K562 (cell line): ENCODE data around the gene SCG3. TPM values are rescaled to one million over a fixed set of nuclear protein-coding genes. Genes with fewer than 3 reads are reported as not detected.

Source experiments
- BHLHE40 ChIP-seq: IDR thresholded peaks from 2 replicates; pipeline ENCODE4 v1.6.1; 2011; ENCODE audit warnings: low read length, improper control_type of control experiment
- CBFA2T3 ChIP-seq: fragments of 450-650 bp; IDR thresholded peaks from 2 replicates; pipeline ENCODE4 v1.6.1; 2017
- HNRNPUL1 ChIP-seq: fragments of 200-400 bp; formaldehyde crosslinking; IDR thresholded peaks from 2 replicates; pipeline ENCODE4 v1.6.1; 2017; ENCODE audit warnings: low read length
- JUN ChIP-seq, 2 experiments: sonication (generic) in 1 of 2; formaldehyde crosslinking in 1 of 2; IDR thresholded peaks; 2 replicates each; pipeline versions ENCODE4 v1.6.1 to v1.8.0; 2012 to 2022; ENCODE audit warnings: borderline replicate concordance in 2 of 2, mild to moderate bottlenecking in 2 of 2, improper control_type of control experiment in 1 of 2, low read depth in 1 of 2, low read length in 1 of 2, missing genetic modification reagents in 1 of 2
- LEF1 ChIP-seq: fragments of 450-650 bp; IDR thresholded peaks from 2 replicates; pipeline ENCODE4 v1.6.1; 2016; ENCODE audit warnings: mild to moderate bottlenecking
- NFRKB ChIP-seq: fragments of 450-650 bp; IDR thresholded peaks from 2 replicates; pipeline ENCODE4 v1.6.1; 2016; ENCODE audit warnings: low read depth
- NONO ChIP-seq, 2 experiments: fragments of 200-400 bp in 1 of 2; fragments of 450-650 bp in 1 of 2; formaldehyde crosslinking in 1 of 2; IDR thresholded peaks; 2 replicates each; pipeline ENCODE4 v1.6.1; 2017; ENCODE audit warnings: low read depth in 2 of 2, mild to moderate bottlenecking in 2 of 2, moderate library complexity in 2 of 2, low read length in 1 of 2
- NRF1 ChIP-seq, 2 experiments: fragments of 450-650 bp; IDR thresholded peaks in 1 of 2; conservative IDR thresholded peaks in 1 of 2; 2 replicates each; pipeline ENCODE4 v1.6.1; 2014; ENCODE audit warnings: mild to moderate bottlenecking in 2 of 2
- POLR2B ChIP-seq: fragments of 450-650 bp; IDR thresholded peaks from 2 replicates; pipeline ENCODE4 v1.6.1; 2018; ENCODE audit warnings: low read depth; ENCODE audit not compliant: partially characterized antibody
- SAFB ChIP-seq: fragments of 200-400 bp; formaldehyde crosslinking; IDR thresholded peaks from 2 replicates; pipeline ENCODE4 v1.6.1; 2017; ENCODE audit warnings: low read depth, low read length, borderline replicate concordance
- ZBTB7A ChIP-seq: IDR thresholded peaks from 2 replicates; pipeline ENCODE4 v1.6.1; 2011; ENCODE audit warnings: low read depth, mild to moderate bottlenecking, low read length, moderate library complexity, borderline replicate concordance; ENCODE audit not compliant: control insufficient read depth
- ZNF282 ChIP-seq: sonication (generic); formaldehyde crosslinking; IDR thresholded peaks from 2 replicates; pipeline ENCODE4 v1.8.1; 2023; ENCODE audit warnings: missing genetic modification reagents
- ZNF584 ChIP-seq: fragments of 200-800 bp; sonication (Bioruptor generic); IDR thresholded peaks from 2 replicates; pipeline ENCODE4 v1.6.1; 2016; ENCODE audit warnings: low read depth, mild to moderate bottlenecking, missing genetic modification characterization, missing compliant biosample characterization
- polyA plus RNA-seq, 8 experiments: library from polyadenylated mRNA; depleted of rRNA in 4 of 8; stranded (reverse) in 5 of 8; unstranded in 3 of 8; fragments of >200 nt; fragmentation: Nextera tagmentation in 2 of 8; fragmentation: Illumina TruSeq in 1 of 8; extraction: Ambion mirVana in 2 of 8; extraction: Trizol in 1 of 8; gene quantifications; 2 replicates each; pipeline versions ENCODE4 v1.2.1 to v1.2.3, GENCODE V29; 2011 to 2014; ENCODE audit warnings: inconsistent platforms in 1 of 8, missing spikeins in 1 of 8
- total RNA-seq, 7 experiments: library from RNA; depleted of rRNA in 6 of 7; stranded (reverse); fragments of >200 nt in 6 of 7; fragmentation: Illumina TruSeq in 2 of 7; extraction: Trizol in 2 of 7; gene quantifications; 2 replicates each; pipeline versions ENCODE4 v1.2.1 to v1.2.3, GENCODE V29; 2011 to 2021; ENCODE audit warnings: low replicate concordance in 1 of 7
- TF ChIP-seq, protein P1 (sequence below): fragments of 250-450 bp; sonication (Bioruptor Pico); IDR thresholded peaks from 2 replicates; pipeline ENCODE4 v1.8.0; 2022; ENCODE audit warnings: inconsistent platforms, mild to moderate bottlenecking, moderate library complexity, borderline replicate concordance
- TF ChIP-seq, protein P2 (sequence below): fragments of 450-650 bp; formaldehyde crosslinking; IDR thresholded peaks from 2 replicates; pipeline ENCODE4 v1.4.0; 2020; ENCODE audit warnings: mild to moderate bottlenecking
- TF ChIP-seq, protein P3 (sequence below): fragments of 450-650 bp; IDR thresholded peaks from 2 replicates; pipeline ENCODE4 v1.6.1; 2018; ENCODE audit warnings: mild to moderate bottlenecking, low read depth; ENCODE audit not compliant: partially characterized antibody
- TF ChIP-seq, protein P4 (sequence below): fragments of 250-450 bp; sonication (Bioruptor Pico); IDR thresholded peaks from 2 replicates; pipeline ENCODE4 v1.4.0; 2020; ENCODE audit warnings: mild to moderate bottlenecking

Gene SCG3
- total and polyA plus RNA-seq, 9 of the 15 experiments (the other 6 are each of a cell fraction or from before 2014, with no cell fraction given): 13.0 to 43.8 (median 21.0) TPM

DNA sequence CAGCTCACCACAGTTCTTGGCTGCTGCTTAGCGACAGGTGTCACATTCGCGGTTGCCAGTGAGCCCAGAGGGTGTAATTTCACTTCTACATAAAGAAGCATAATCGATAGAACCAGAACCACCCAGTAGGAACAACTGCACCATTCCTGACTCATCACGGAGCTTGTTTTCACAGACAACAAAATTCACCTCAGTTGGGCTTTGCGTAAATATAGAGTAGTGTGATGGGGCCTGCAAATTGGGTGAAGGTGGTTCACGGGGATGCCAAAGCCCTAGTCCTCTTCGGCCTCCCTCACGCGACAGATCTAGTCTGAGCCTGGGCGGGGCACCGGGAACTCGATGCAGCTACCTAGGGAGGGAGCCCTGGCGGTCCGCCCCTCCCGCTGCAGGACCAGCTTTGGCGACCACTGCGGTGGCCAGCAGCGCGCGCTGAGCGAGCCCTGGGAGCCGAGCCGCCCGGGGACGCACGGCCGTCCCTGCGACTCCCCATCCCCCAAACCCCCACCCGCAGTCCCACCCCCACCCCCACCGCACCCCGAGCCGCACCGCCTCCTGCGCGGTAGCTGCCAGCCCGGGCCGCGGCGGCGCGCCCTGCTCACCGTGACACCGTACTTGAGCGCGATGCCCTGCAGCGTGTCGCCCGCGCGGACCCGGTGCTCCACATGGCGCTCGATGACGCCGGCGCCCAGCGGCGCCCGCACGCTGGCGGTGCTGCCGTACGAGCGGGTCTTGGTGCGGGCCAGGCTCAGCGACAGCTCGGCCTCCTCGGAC is 55.6 kb downstream of the SCG3 start (continued):
- no peak for TF ChIP-seq NRF1 (conservative IDR thresholded peaks at IDR 0.05 in 1 of 2, IDR thresholded peaks at IDR 0.05 in 1 of 2)
- no peak for TF ChIP-seq NFRKB
- TF ChIP-seq, protein P1, sequence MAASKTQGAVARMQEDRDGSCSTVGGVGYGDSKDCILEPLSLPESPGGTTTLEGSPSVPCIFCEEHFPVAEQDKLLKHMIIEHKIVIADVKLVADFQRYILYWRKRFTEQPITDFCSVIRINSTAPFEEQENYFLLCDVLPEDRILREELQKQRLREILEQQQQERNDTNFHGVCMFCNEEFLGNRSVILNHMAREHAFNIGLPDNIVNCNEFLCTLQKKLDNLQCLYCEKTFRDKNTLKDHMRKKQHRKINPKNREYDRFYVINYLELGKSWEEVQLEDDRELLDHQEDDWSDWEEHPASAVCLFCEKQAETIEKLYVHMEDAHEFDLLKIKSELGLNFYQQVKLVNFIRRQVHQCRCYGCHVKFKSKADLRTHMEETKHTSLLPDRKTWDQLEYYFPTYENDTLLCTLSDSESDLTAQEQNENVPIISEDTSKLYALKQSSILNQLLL (CRISPR knock-in tag): no peak
- TF ChIP-seq ZNF584: no peak
- TF ChIP-seq, protein P2, sequence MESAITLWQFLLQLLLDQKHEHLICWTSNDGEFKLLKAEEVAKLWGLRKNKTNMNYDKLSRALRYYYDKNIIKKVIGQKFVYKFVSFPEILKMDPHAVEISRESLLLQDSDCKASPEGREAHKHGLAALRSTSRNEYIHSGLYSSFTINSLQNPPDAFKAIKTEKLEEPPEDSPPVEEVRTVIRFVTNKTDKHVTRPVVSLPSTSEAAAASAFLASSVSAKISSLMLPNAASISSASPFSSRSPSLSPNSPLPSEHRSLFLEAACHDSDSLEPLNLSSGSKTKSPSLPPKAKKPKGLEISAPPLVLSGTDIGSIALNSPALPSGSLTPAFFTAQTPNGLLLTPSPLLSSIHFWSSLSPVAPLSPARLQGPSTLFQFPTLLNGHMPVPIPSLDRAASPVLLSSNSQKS (CRISPR knock-in tag): no peak
- TF ChIP-seq NONO (IDR thresholded peaks at IDR 0.05; ENCODE audit: low read depth in 2 of 2, low read length in 1 of 2): no peak; a peak in 1 of 4 replicates
- no peak for TF ChIP-seq CBFA2T3
- TF ChIP-seq, protein P3, sequence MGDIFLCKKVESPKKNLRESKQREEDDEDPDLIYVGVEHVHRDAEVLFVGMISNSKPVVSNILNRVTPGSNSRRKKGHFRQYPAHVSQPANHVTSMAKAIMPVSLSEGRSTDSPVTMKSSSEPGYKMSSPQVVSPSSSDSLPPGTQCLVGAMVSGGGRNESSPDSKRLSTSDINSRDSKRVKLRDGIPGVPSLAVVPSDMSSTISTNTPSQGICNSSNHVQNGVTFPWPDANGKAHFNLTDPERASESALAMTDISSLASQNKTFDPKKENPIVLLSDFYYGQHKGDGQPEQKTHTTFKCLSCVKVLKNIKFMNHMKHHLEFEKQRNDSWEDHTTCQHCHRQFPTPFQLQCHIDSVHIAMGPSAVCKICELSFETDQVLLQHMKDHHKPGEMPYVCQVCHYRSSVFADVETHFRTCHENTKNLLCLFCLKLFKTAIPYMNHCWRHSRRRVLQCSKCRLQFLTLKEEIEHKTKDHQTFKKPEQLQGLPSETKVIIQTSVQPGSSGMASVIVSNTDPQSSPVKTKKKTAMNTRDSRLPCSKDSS: no peak
- TF ChIP-seq, protein P4, sequence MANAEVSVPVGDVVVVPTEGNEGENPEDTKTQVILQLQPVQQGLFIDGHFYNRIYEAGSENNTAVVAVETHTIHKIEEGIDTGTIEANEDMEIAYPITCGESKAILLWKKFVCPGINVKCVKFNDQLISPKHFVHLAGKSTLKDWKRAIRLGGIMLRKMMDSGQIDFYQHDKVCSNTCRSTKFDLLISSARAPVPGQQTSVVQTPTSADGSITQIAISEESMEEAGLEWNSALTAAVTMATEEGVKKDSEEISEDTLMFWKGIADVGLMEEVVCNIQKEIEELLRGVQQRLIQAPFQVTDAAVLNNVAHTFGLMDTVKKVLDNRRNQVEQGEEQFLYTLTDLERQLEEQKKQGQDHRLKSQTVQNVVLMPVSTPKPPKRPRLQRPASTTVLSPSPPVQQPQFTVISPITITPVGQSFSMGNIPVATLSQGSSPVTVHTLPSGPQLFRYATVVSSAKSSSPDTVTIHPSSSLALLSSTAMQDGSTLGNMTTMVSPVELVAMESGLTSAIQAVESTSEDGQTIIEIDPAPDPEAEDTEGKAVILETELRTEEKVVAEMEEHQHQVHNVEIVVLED (CRISPR knock-in tag): no peak
- TF ChIP-seq JUN (IDR thresholded peaks at IDR 0.05; ENCODE audit: borderline replicate concordance, low read depth, low read length): no peak
- TF ChIP-seq JUN (CRISPR knock-in tag; IDR thresholded peaks at IDR 0.05; ENCODE audit: borderline replicate concordance): no peak
- no peak for TF ChIP-seq HNRNPUL1
- TF ChIP-seq LEF1: no peak
- no peak for TF ChIP-seq POLR2B
- no peak for TF ChIP-seq ZNF282
- peak; percentile 69 for TF ChIP-seq BHLHE40
- TF ChIP-seq SAFB: no peak
- peak; percentile 51; the same call in 1 of the 2 replicates for TF ChIP-seq ZBTB7A
